ENCODE results near the gene SLC16A4. TPM values are rescaled to one million over a fixed set of nuclear protein-coding genes. Genes with fewer than 3 reads are reported as not detected.

SLC16A4 gene
- total RNA-seq, 1 donor from 2014 or later = 4.4 TPM

- Mint-ChIP-seq H3K4me1 (ENCODE audit: low read depth, unreplicated experiment) (peaks cover 5% of the 10 kb centered on the region), H3K9me3 (ENCODE audit: unreplicated experiment) (no peaks in the 10 kb centered on the region), H3K4me3 (ENCODE audit: unreplicated experiment) (peak overlapping the region; percentile 15), H3K27me3 (ENCODE audit: unreplicated experiment) (peaks cover 8% of the 10 kb centered on the region), H3K27ac (ENCODE audit: unreplicated experiment) (no peak overlapping the region), H3K36me3 (ENCODE audit: unreplicated experiment) (no peaks in the 10 kb centered on the region)
- DNase-seq = peak; percentile 43
- no peak for TF ChIP-seq CTCF (IDR thresholded peaks at IDR 0.05; ENCODE audit: partially characterized antibody, unreplicated experiment)
Measured at GRCh38 chr1:110433803-110434202, 43.0 kb upstream of the SLC16A4 start.

- Mint-ChIP-seq H3K4me1 (ENCODE audit: low read depth, unreplicated experiment) (peaks cover 5% of the 10 kb centered on the region), H3K9me3 (ENCODE audit: unreplicated experiment) (no peaks in the 10 kb centered on the region), H3K36me3 (ENCODE audit: unreplicated experiment) (no peaks in the 10 kb centered on the region), H3K27ac (ENCODE audit: unreplicated experiment) (no peak overlapping the region), H3K4me3 (ENCODE audit: unreplicated experiment) (no peak overlapping the region), H3K27me3 (ENCODE audit: unreplicated experiment) (peaks cover 8% of the 10 kb centered on the region)
- TF ChIP-seq CTCF (IDR thresholded peaks at IDR 0.05; ENCODE audit: partially characterized antibody, unreplicated experiment) = no peak
- no peak for DNase-seq
Measured at GRCh38 chr1:110433213-110433612, 42.4 kb upstream of the SLC16A4 start.

GRCh38 chr1:110430901-110431300, 40.1 kb upstream of the SLC16A4 start:
- no peak overlapping the region for H3K4me3 Mint-ChIP-seq (ENCODE audit: unreplicated experiment)
- no peak overlapping the region for H3K27ac Mint-ChIP-seq (ENCODE audit: unreplicated experiment)
- no peaks in the 10 kb centered on the region for H3K9me3 Mint-ChIP-seq (ENCODE audit: unreplicated experiment)
- no peaks in the 10 kb centered on the region for H3K36me3 Mint-ChIP-seq (ENCODE audit: unreplicated experiment)
- peaks cover 5% of the 10 kb centered on the region for H3K4me1 Mint-ChIP-seq (ENCODE audit: low read depth, unreplicated experiment)
- no peak for DNase-seq
- peaks cover 8% of the 10 kb centered on the region for H3K27me3 Mint-ChIP-seq (ENCODE audit: unreplicated experiment)
- no peak for TF ChIP-seq CTCF (IDR thresholded peaks at IDR 0.05; ENCODE audit: partially characterized antibody, unreplicated experiment)

- Mint-ChIP-seq H3K4me1 (ENCODE audit: low read depth, unreplicated experiment) (peaks cover 7% of the 10 kb centered on the region), H3K27ac (ENCODE audit: unreplicated experiment) (no peak overlapping the region), H3K27me3 (ENCODE audit: unreplicated experiment) (peaks cover 8% of the 10 kb centered on the region), H3K9me3 (ENCODE audit: unreplicated experiment) (no peaks in the 10 kb centered on the region), H3K36me3 (ENCODE audit: unreplicated experiment) (no peaks in the 10 kb centered on the region), H3K4me3 (ENCODE audit: unreplicated experiment) (no peak overlapping the region)
- no peak for TF ChIP-seq CTCF (IDR thresholded peaks at IDR 0.05; ENCODE audit: partially characterized antibody, unreplicated experiment)
- DNase-seq = no peak
Measured at GRCh38 chr1:110430366-110430765, 39.5 kb upstream of the SLC16A4 start.

GRCh38 chr1:110428946-110429345, 38.1 kb upstream of the SLC16A4 start:
- Mint-ChIP-seq H3K36me3 (ENCODE audit: unreplicated experiment) (no peaks in the 10 kb centered on the region), H3K9me3 (ENCODE audit: unreplicated experiment) (no peaks in the 10 kb centered on the region), H3K4me1 (ENCODE audit: low read depth, unreplicated experiment) (peaks cover 8% of the 10 kb centered on the region), H3K27me3 (ENCODE audit: unreplicated experiment) (peaks cover 8% of the 10 kb centered on the region), H3K4me3 (ENCODE audit: unreplicated experiment) (no peak overlapping the region), H3K27ac (ENCODE audit: unreplicated experiment) (no peak overlapping the region)
- DNase-seq = no peak
- no peak for TF ChIP-seq CTCF (IDR thresholded peaks at IDR 0.05; ENCODE audit: partially characterized antibody, unreplicated experiment)

Data from glutamatergic neuron (in vitro differentiated cells).